ENCODE measurements around the gene LDLRAD3.

- no peak for TF ChIP-seq CTCF (IDR thresholded peaks at IDR 0.05)
- TF ChIP-seq EZH2phosphoT487 (IDR thresholded peaks at IDR 0.05): no peak
Measured at GRCh38 chr11:36251823-36252222, 308.0 kb downstream of the LDLRAD3 start.
